H1 (cell line): ENCODE results near the gene CHMP4A. TPM values are rescaled to one million over a fixed set of nuclear protein-coding genes. Genes with fewer than 3 reads are reported as not detected.

Source experiments
- CTCF ChIA-PET: fragments of 300-600 bp; sonication (Branson Sonifier 250); formaldehyde crosslinking; loops from one replicate; lab custom pipeline; 2021; ENCODE audit not compliant: partially characterized antibody; lab: Charles Lee
- POLR2A ChIA-PET: fragments of 300-600 bp; sonication (Branson Sonifier 250); formaldehyde crosslinking; loops from one replicate; lab custom pipeline; 2021; ENCODE audit warnings: inconsistent platforms; ENCODE audit not compliant: partially characterized antibody; lab: Charles Lee
- DNase-seq, 2 experiments: peaks; one replicate each; pipeline versions ENCODE4 v3.0.0 to v3.0.0-alpha.2; 2010 to 2022; ENCODE audit warnings: low spot score in 2 of 2, low read depth in 1 of 2, mixed read lengths in 1 of 2
- FAIRE-seq: peaks from 2 replicates; lab custom pipeline; 2011; peaks lifted over from hg19 to GRCh38; lab: Jason Lieb, UNC
- H2AFZ ChIP-seq: 2 replicates; pipeline ENCODE4 v1.8.1; 2012; ENCODE audit warnings: low read length, inconsistent platforms
- H2AK5ac ChIP-seq: 2 replicates; pipeline ENCODE4 v1.6.1; 2013; ENCODE audit warnings: low read depth, low read length
- H2BK120ac ChIP-seq: replicated peaks from 2 replicates; pipeline ENCODE3; 2013; ENCODE audit warnings: low read depth, low read length, inconsistent platforms
- H2BK12ac ChIP-seq: 2 replicates; pipeline ENCODE4 v1.6.1; 2013; ENCODE audit warnings: low read depth, low read length
- H2BK15ac ChIP-seq: 2 replicates; pipeline ENCODE4 v1.6.1; 2013; ENCODE audit warnings: low read length
- H2BK20ac ChIP-seq: 2 replicates; pipeline ENCODE4 v1.6.1; 2013; ENCODE audit warnings: low read length
- H2BK5ac ChIP-seq: 2 replicates; pipeline ENCODE4 v1.6.1; 2013; ENCODE audit warnings: low read depth, low read length
- H3K14ac ChIP-seq: 2 replicates; pipeline ENCODE4 v1.6.1; 2013; ENCODE audit warnings: inconsistent platforms; ENCODE audit not compliant: insufficient read length
- H3K18ac ChIP-seq: 2 replicates; pipeline ENCODE4 v1.6.1; 2013; ENCODE audit warnings: low read length; ENCODE audit errors: extremely low read depth
- H3K23ac ChIP-seq: 2 replicates; pipeline ENCODE4 v1.6.1; 2013; ENCODE audit warnings: inconsistent platforms; ENCODE audit not compliant: insufficient read length
- H3K23me2 ChIP-seq: 2 replicates; pipeline ENCODE4 v1.6.1; 2013; ENCODE audit warnings: low read depth, low read length
- H3K27ac ChIP-seq: 2 replicates; pipeline ENCODE4 v1.6.1; 2011; ENCODE audit warnings: low read depth, low read length, inconsistent platforms
- H3K27me3 ChIP-seq, 4 experiments: replicated peaks in 1 of 4; 1 replicate in 1 of 4; 2 replicates in 3 of 4; pipeline versions ENCODE4 v1.6.1 to v1.8.1; 2011 to 2013; ENCODE audit warnings: low read length in 3 of 4, mild to moderate bottlenecking in 3 of 4, inconsistent platforms in 2 of 4, mixed read lengths in 2 of 4, moderate library complexity in 1 of 4; ENCODE audit not compliant: control insufficient read depth in 3 of 4, insufficient read depth in 3 of 4; ENCODE audit errors: extremely low read depth in 1 of 4
- H3K36me3 ChIP-seq, 4 experiments: 2 replicates each; pipeline versions ENCODE4 v1.6.1 to v1.8.1; 2011 to 2013; ENCODE audit warnings: mild to moderate bottlenecking in 4 of 4, low read length in 3 of 4, moderate library complexity in 2 of 4, control low read depth in 1 of 4, inconsistent platforms in 1 of 4; ENCODE audit not compliant: insufficient read depth in 4 of 4, control insufficient read depth in 2 of 4
- H3K4ac ChIP-seq: replicated peaks from 2 replicates; pipeline ENCODE3; 2013; ENCODE audit warnings: low read length, low read depth, mixed read lengths, inconsistent platforms; ENCODE audit not compliant: insufficient read length
- H3K4me1 ChIP-seq, 4 experiments: replicated peaks in 1 of 4; 1 replicate in 1 of 4; 2 replicates in 3 of 4; pipeline versions ENCODE4 v1.6.1 to v1.8.1; 2011 to 2013; ENCODE audit warnings: low read length in 3 of 4, inconsistent platforms in 2 of 4, mixed read lengths in 1 of 4; ENCODE audit not compliant: insufficient read depth in 4 of 4, control insufficient read depth in 3 of 4
- H3K4me2 ChIP-seq, 2 experiments: 2 replicates each; pipeline versions ENCODE4 v1.6.1 to v1.8.1; 2011 to 2013; ENCODE audit warnings: low read depth in 2 of 2, low read length in 2 of 2, control low read depth in 1 of 2, inconsistent platforms in 1 of 2, mild to moderate bottlenecking in 1 of 2; ENCODE audit not compliant: insufficient read depth in 1 of 2
- H3K4me3 ChIP-seq, 4 experiments: fragments of 200-600, 300-600 bp in 1 of 4; sonication (generic), shearing (Covaris generic), sonication (Bioruptor Twin) in 1 of 4; 2 replicates each; pipeline versions ENCODE4 v1.5.1 to v1.8.1; 2011 to 2016; ENCODE audit warnings: low read length in 4 of 4, low read depth in 3 of 4, control low read depth in 2 of 4, inconsistent platforms in 2 of 4, mild to moderate bottlenecking in 2 of 4, mixed read lengths in 1 of 4, moderate library complexity in 1 of 4; ENCODE audit not compliant: insufficient read depth in 2 of 4; ENCODE audit errors: extremely low read depth in 1 of 4
- H3K56ac ChIP-seq: replicated peaks from 2 replicates; pipeline ENCODE3; 2013; ENCODE audit warnings: low read depth, mild to moderate bottlenecking, mixed read lengths, low read length, inconsistent platforms; ENCODE audit not compliant: insufficient read length
- H3K79me1 ChIP-seq: 2 replicates; pipeline ENCODE4 v1.6.1; 2013; ENCODE audit warnings: low read depth, low read length, control low read depth
- H3K79me2 ChIP-seq, 2 experiments: 2 replicates each; pipeline versions ENCODE4 v1.6.1 to v1.8.1; 2012 to 2013; ENCODE audit warnings: low read length in 2 of 2, mild to moderate bottlenecking in 2 of 2, inconsistent platforms in 1 of 2; ENCODE audit not compliant: insufficient read depth in 2 of 2, control insufficient read depth in 1 of 2
- H3K9ac ChIP-seq, 4 experiments: replicated peaks in 1 of 4; 1 replicate in 1 of 4; 2 replicates in 3 of 4; pipeline versions ENCODE4 v1.6.1 to v1.8.1; 2011 to 2013; ENCODE audit warnings: low read depth in 3 of 4, low read length in 3 of 4, control low read depth in 2 of 4, mild to moderate bottlenecking in 2 of 4, moderate library complexity in 2 of 4, inconsistent platforms in 1 of 4; ENCODE audit errors: extremely low read depth in 1 of 4
- H3K9me3 ChIP-seq, 2 experiments: 2 replicates each; pipeline versions ENCODE4 v1.6.1 to v1.8.1; 2012 to 2013; ENCODE audit warnings: mild to moderate bottlenecking in 2 of 2, moderate library complexity in 2 of 2, control low read depth in 1 of 2, inconsistent platforms in 1 of 2, low read depth in 1 of 2, low read length in 1 of 2, mixed read lengths in 1 of 2; ENCODE audit not compliant: insufficient read depth in 2 of 2
- H4K20me1 ChIP-seq, 2 experiments: replicated peaks in 1 of 2; 2 replicates each; pipeline versions ENCODE3 to v1.8.1; 2011 to 2013; ENCODE audit warnings: inconsistent platforms in 2 of 2, low read length in 2 of 2, mild to moderate bottlenecking in 1 of 2; ENCODE audit not compliant: insufficient read depth in 2 of 2, control insufficient read depth in 1 of 2
- H4K5ac ChIP-seq: 2 replicates; pipeline ENCODE4 v1.6.1; 2013; ENCODE audit warnings: low read length, low read depth, mixed read lengths, inconsistent platforms; ENCODE audit not compliant: insufficient read length
- H4K8ac ChIP-seq: 2 replicates; pipeline ENCODE4 v1.8.0; 2013; ENCODE audit warnings: mild to moderate bottlenecking, moderate library complexity, low read length, inconsistent platforms; ENCODE audit not compliant: insufficient read depth; ENCODE audit errors: extremely low read depth
- H4K91ac ChIP-seq: replicated peaks from 2 replicates; pipeline ENCODE3; 2013; ENCODE audit warnings: low read length, mixed read lengths, inconsistent platforms; ENCODE audit not compliant: insufficient read length
- EGR1 ChIP-seq: IDR thresholded peaks from 2 replicates; pipeline ENCODE4 v1.6.1; 2011; ENCODE audit warnings: low read depth, low read length, borderline replicate concordance
- POLR2AphosphoS5 ChIP-seq: IDR thresholded peaks from 2 replicates; pipeline ENCODE4 v1.6.1; 2011; ENCODE audit warnings: low read depth, low read length
- WGBS, 2 experiments: shearing (Covaris generic) in 1 of 2; methylation state at CpG; one replicate each; pipeline versions ENCODE4 v1.1.6 to v1.1.7; 2013 to 2015; ENCODE audit warnings: low lambda C conversion rate in 2 of 2, mixed read lengths in 2 of 2, inconsistent platforms in 1 of 2, low coverage in 1 of 2, missing lambda C conversion rate in 1 of 2; ENCODE audit not compliant: insufficient replicate concordance in 2 of 2, insufficient coverage in 1 of 2, insufficient read length in 1 of 2; ENCODE audit errors: extremely low coverage in 1 of 2, missing lambda C conversion rate in 1 of 2; 5-methylcytosine and 5-hydroxymethylcytosine counted together
- polyA plus RNA-seq, 7 experiments: library from polyadenylated mRNA; depleted of rRNA in 3 of 7; stranded (reverse) in 5 of 7; unstranded in 2 of 7; fragments of >200 nt in 5 of 7; fragments of 200-250 nt in 2 of 7; gene quantifications; 1 replicate in 5 of 7; 2 replicates in 1 of 7; 4 replicates in 1 of 7; pipeline versions ENCODE4 v1.2.1 to v1.2.3, GENCODE V29; 2011 to 2013; ENCODE audit warnings: missing spikeins in 2 of 7, mixed read lengths in 2 of 7
- total RNA-seq: library from RNA; stranded (reverse); fragmentation: NEBNext Ultra II Directional; extraction: Animal tissue kit (Norgen Biotek cat#: 25700); gene quantifications from 2 replicates; pipeline ENCODE4 v1.2.1, GENCODE V29; 2021

CHMP4A gene
- total and polyA plus RNA-seq, 2 of the 8 experiments (the other 6 are each of a cell fraction or from before 2014, with no cell fraction given): 32.9 to 37.6 TPM

GRCh38 chr14:24181371-24182077 lies 31.8 kb downstream of the CHMP4A start:
- no peak for FAIRE-seq
- POLR2A ChIA-PET: interaction anchor here (0.9 to 9.3 kb wide), 15 partner anchors 9 to 118 kb away, joined by 3 to 93 read pairs (median 4); partner anchors contain the start of genes CHMP4A, DHRS1, GMPR2 and IRF9
- H3K36me3 ChIP-seq: peaks cover 26 to 79% (median 65%) of the 10 kb centered on the region in 4 experiments

More at GRCh38 chr14:24181371-24182077, 31.8 kb downstream of the CHMP4A start:
- no peak for DNase-seq
- Histone ChIP-seq H4K91ac (no peak overlapping the region), H2BK12ac (no peak overlapping the region), H4K5ac (no peak overlapping the region), H3K23ac (no peak overlapping the region), H3K4me3 (no peak overlapping the region), H3K9ac (no peak overlapping the region), H4K20me1 (peaks cover 2 to 25% of the 10 kb centered on the region in 2 experiments), H3K9me3 (no peaks in the 10 kb centered on the region), H3K4me1 (no peaks in the 10 kb centered on the region), H2BK15ac (no peak overlapping the region), H2AFZ (no peak overlapping the region), H3K79me2 (no peaks in the 10 kb centered on the region), H4K8ac (no peak overlapping the region), H3K18ac (no peak overlapping the region), H3K14ac (no peak overlapping the region), H3K4ac (no peak overlapping the region), H3K27me3 (no peaks in the 10 kb centered on the region), H2BK20ac (no peak overlapping the region), H3K23me2 (no peaks in the 10 kb centered on the region), H2BK5ac (no peak overlapping the region), H3K27ac (no peak overlapping the region), H3K56ac (no peak overlapping the region), H2AK5ac (no peak overlapping the region), H3K79me1 (peaks cover 3% of the 10 kb centered on the region), H3K4me2 (no peak overlapping the region), H2BK120ac (no peak overlapping the region)
- WGBS, 2 experiments: 88% methylated on average over 19 of the region's 19 CpGs; no CpG with 5 or more reads in 1 of the 2 experiments
- CTCF ChIA-PET: interaction anchor here (1.3 to 1.6 kb wide), 3 partner anchors 21 to 127 kb away, joined by 5 to 7 read pairs (median 6); partner anchors contain the start of genes CIDEB and IRF9
- 0 out of 2 replicates have a peak, but pooled peaks have one; percentile 24 for TF ChIP-seq POLR2AphosphoS5
- TF ChIP-seq EGR1: no peak
